Measurements from ENCODE around the gene WDR47.

- TF ChIP-seq CTCF (IDR thresholded peaks at IDR 0.05; ENCODE audit: poor library complexity) (no peak), EZH2 (IDR thresholded peaks at IDR 0.05; ENCODE audit: borderline replicate concordance) (no peak), EZH2phosphoT487 (IDR thresholded peaks at IDR 0.05; ENCODE audit: low read depth, severe bottlenecking, unreplicated experiment) (no peak)
These were observed 27.4 kb upstream of the WDR47 start for GRCh38 chr1:109069294-109069693.
